ENCODE measurements around the gene CIZ1.

Gene CIZ1

GRCh38 chr9:128124873-128125579 lies 66.3 kb downstream of the CIZ1 start:
- peak; percentile 81 for DNase-seq (ENCODE audit: low spot score)

GRCh38 chr9:128124451-128124850 lies 66.9 kb downstream of the CIZ1 start:
- DNase-seq (ENCODE audit: low spot score): no peak

GRCh38 chr9:128123451-128124080 lies 67.8 kb downstream of the CIZ1 start:
- no peak for DNase-seq (ENCODE audit: low spot score)

GRCh38 chr9:128122809-128123175 lies 68.6 kb downstream of the CIZ1 start:
- DNase-seq (ENCODE audit: low spot score): no peak

GRCh38 chr9:128121924-128122808 lies 69.2 kb downstream of the CIZ1 start:
- DNase-seq (ENCODE audit: low spot score): no peak

GRCh38 chr9:128121466-128121810 lies 69.9 kb downstream of the CIZ1 start:
- no peak for DNase-seq (ENCODE audit: low spot score)

GRCh38 chr9:128120741-128121465 lies 70.5 kb downstream of the CIZ1 start:
- no peak for DNase-seq (ENCODE audit: low spot score)

GRCh38 chr9:128120061-128120740 lies 71.2 kb downstream of the CIZ1 start:
- DNase-seq (ENCODE audit: low spot score): no peak

DNA sequence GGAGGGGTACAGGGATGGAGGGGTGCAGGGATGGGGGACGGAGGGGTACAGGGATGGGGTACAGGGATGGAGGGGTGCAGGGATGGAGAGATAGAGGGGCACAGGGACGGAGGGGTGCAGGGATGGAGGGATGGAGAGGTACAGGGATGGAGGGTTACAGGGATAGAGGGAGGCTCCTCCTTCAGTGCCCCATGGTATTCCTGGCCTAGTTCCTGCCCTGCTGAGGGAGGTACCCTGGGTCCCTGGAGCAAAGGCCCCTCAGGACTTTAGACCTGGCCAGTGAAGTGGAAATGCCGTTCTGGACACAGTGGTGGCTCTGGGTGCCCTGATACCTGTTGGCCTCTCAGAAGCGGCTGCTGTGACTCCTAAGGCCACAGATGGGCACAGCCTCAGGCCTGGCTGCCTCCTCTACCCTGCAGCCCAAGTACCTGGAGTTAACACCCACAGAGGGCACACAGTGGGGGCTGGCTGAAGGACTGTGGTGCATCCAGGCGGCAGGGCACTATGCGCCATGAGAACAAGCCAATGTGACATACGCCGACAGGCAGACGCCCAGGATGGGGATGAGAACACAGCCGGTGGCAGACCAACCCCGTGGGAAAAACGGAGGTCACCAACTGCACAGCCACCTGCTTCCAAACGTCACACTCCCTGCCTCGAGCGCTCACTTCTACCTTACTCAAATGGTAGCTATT lies 72.3 kb downstream of the CIZ1 start:
- DNase-seq (ENCODE audit: low spot score): no peak

DNA sequence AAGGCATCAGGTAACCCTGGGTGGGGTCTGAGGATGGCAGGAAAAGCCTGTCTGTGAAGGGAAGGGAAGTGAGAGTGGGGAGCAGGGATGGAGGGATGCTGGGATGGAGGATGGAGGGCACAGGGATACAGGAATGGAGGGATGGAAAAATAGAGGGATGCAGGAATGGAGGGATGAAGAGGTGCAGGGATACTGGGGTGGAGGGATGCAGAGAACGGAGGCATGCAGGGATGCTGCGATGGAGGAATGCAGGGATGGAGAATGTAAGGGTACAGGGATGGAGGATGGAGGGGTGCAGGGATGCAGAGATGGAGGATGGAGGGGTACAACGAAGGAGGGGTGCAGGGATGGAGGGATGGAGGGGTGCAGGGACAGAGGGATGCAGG lies 72.9 kb downstream of the CIZ1 start:
- DNase-seq (ENCODE audit: low spot score): no peak

GRCh38 chr9:128117613-128118471 lies 73.5 kb downstream of the CIZ1 start:
- peak; percentile 92 for DNase-seq (ENCODE audit: low spot score)

DNA sequence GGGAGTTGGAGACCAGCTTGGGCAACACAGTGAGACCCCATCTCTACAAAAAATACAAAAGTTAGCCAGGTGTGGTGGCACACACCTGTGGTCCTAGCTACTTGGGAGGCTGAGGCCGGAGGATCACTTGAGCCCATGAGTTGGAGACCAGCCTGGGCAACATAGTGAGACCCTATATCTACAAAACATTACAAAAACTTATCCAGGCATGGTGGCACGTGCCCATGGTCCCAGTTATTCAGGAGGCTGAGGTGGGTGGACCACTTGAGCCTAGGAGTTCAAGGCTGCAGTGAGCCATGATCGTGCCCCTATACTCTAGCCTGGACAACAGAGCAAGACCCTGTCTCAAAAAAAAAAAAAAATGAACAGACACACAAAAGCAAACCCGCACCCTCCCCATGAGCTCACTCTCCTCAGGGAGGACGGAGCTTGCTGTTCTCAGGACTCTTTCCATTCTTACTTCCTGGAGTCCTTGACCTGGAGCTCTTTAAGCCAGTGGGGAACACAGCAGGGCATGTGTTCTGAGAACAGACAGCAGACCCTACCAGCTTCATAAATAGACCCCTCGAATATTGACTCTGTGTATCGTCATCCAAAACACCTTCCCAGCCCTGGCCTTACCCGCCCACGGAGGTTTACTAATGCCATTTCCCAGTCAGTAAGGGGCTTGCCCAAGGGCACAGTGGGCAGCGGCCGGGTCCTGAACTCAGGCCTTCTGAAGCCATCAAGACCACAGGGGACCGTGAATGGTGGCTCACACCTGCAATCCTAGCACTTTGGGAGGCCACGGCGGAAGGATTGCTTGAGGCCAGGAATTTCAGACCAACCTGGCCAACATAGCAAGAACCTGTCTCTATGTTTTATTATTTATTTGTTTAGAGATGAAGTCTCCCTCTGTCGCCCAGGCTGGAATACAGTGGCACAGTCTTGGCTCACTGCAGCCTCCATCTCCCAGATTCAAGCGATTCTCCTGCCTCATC lies 75.0 kb downstream of the CIZ1 start:
- no peak for DNase-seq (ENCODE audit: low spot score)

All from cerebellar cortex (tissue), 1 donor.